Measurements from ENCODE around the gene LOC128125822.

The LOC128125822 gene

DNA sequence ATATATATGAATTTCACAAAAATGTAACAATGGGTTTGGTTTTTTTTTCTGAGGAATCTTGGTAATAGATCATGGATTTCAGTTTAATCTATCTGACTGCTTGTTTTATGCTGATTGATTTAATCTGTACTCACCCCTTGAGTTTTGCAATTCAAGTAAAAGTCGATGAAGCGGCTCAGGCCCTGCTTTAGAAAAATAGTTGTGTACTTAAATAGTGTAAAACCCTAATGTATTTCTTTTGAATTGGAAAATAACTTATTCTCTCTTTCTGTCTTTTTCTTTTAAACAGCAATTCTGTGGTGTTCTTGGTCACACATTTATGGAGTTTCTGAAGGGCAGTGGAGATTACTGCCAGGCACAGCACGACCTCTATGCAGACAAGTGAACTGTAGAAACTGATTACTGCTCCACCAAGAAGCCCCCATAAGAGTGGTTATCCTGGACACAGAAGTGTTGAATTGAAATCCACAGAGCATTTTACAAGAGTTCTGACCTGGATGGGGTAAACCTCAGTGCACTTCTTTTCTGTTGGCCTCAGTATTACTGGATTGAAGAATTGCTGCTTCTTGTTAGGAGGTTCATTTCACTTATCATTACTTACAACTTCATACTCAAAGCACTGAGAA lies 4.0 kb downstream of the LOC128125822 start:
- TF ChIP-seq POLR2A (IDR thresholded peaks at IDR 0.05) (no peak), POLR2AphosphoS5 (IDR thresholded peaks at IDR 0.05) (no peak)
- TF ChIP-seq, protein P1, sequence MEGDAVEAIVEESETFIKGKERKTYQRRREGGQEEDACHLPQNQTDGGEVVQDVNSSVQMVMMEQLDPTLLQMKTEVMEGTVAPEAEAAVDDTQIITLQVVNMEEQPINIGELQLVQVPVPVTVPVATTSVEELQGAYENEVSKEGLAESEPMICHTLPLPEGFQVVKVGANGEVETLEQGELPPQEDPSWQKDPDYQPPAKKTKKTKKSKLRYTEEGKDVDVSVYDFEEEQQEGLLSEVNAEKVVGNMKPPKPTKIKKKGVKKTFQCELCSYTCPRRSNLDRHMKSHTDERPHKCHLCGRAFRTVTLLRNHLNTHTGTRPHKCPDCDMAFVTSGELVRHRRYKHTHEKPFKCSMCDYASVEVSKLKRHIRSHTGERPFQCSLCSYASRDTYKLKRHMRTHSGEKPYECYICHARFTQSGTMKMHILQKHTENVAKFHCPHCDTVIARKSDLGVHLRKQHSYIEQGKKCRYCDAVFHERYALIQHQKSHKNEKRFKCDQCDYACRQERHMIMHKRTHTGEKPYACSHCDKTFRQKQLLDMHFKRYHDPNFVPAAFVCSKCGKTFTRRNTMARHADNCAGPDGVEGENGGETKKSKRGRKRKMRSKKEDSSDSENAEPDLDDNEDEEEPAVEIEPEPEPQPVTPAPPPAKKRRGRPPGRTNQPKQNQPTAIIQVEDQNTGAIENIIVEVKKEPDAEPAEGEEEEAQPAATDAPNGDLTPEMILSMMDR (IDR thresholded peaks at IDR 0.05): no peak
- Histone ChIP-seq H3K9me3 (no peaks in the 10 kb centered on the region), H3K4me3 (no peak overlapping the region), H3K27ac (no peak overlapping the region), H3K36me3 (peaks cover 6% of the 10 kb centered on the region), H3K4me1 (no peaks in the 10 kb centered on the region), H3K27me3 (no peaks in the 10 kb centered on the region)
- DNase-seq (ENCODE audit: low spot score in 2 of 2): no peak
- intact Hi-C loops (cut with DNase I; ENCODE audit: low total_unique reads): no loop called here

DNA sequence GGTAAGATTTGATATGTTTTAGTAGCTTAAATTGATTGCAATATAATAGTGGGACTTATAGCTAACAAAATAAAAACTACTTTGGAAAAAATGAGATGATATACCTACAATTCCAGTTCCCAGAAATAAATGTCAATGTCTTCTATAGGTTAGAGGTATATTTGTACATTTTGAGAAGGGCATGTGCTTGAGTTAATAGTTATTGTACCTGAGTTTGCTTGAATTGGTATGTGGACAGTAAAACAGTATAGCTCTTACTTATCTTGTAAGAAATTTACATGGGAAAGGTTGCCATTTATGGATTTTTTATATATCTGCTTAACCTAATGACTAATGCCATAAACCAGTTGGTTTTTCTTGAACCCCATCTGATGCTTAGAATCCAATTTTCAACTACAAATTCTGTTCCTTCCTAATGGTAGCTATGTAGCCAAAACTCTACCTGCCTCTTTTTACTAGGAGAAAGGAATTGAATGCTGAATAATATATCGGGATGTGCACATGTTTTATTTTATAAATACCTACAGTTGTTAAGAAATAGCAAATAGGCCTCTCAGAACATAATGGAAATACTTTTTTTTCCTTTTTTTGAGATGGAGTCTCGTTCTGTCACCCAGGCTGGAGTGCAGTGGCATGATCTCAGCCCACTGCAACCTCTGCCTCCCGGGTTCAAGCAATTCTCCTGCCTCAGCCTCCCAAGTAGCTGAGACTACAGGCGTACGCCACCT lies 4.9 kb downstream of the LOC128125822 start:
- peaks cover 6% of the 10 kb centered on the region for H3K36me3 ChIP-seq

DNA sequence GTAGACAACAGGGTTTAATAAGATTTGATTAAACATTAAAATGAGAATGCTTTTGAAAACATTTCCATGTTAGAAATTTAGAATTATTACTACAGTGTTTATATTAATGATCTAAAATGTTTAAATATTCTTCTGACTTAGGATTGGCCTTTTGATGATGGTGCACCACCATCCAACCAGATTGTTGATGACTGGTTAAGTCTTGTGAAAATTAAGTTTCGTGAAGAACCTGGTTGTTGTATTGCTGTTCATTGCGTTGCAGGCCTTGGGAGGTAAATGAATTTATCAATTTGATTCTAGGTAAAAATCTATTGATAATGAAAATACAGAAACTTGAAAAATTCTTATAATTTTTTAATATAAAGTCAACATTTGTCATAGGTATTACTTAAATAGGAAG lies 6.5 kb downstream of the LOC128125822 start:
- intact Hi-C loops (cut with DNase I; ENCODE audit: low total_unique reads): no loop called here
- TF ChIP-seq POLR2A (IDR thresholded peaks at IDR 0.05) (no peak), POLR2AphosphoS5 (IDR thresholded peaks at IDR 0.05) (no peak)
- TF ChIP-seq, protein P1 (IDR thresholded peaks at IDR 0.05): no peak
- Histone ChIP-seq H3K36me3 (peaks cover 6% of the 10 kb centered on the region), H3K9me3 (no peaks in the 10 kb centered on the region), H3K27me3 (no peaks in the 10 kb centered on the region), H3K4me1 (no peaks in the 10 kb centered on the region), H3K4me3 (no peak overlapping the region), H3K27ac (no peak overlapping the region)
- DNase-seq (ENCODE audit: low spot score in 2 of 2): no peak

More for the DNA sequence above, 4.9 kb downstream of the LOC128125822 start:
- TF ChIP-seq, protein P1 (IDR thresholded peaks at IDR 0.05): no peak
- TF ChIP-seq POLR2A (IDR thresholded peaks at IDR 0.05) (no peak), POLR2AphosphoS5 (IDR thresholded peaks at IDR 0.05) (no peak)
- intact Hi-C loops (cut with DNase I; ENCODE audit: low total_unique reads): no loop called here
- H3K27ac ChIP-seq: no peak overlapping the region
- H3K27me3 ChIP-seq: no peaks in the 10 kb centered on the region
- no peaks in the 10 kb centered on the region for H3K4me1 ChIP-seq
- no peak overlapping the region for H3K4me3 ChIP-seq
- no peak for DNase-seq (ENCODE audit: low spot score in 2 of 2)
- no peaks in the 10 kb centered on the region for H3K9me3 ChIP-seq

DNA sequence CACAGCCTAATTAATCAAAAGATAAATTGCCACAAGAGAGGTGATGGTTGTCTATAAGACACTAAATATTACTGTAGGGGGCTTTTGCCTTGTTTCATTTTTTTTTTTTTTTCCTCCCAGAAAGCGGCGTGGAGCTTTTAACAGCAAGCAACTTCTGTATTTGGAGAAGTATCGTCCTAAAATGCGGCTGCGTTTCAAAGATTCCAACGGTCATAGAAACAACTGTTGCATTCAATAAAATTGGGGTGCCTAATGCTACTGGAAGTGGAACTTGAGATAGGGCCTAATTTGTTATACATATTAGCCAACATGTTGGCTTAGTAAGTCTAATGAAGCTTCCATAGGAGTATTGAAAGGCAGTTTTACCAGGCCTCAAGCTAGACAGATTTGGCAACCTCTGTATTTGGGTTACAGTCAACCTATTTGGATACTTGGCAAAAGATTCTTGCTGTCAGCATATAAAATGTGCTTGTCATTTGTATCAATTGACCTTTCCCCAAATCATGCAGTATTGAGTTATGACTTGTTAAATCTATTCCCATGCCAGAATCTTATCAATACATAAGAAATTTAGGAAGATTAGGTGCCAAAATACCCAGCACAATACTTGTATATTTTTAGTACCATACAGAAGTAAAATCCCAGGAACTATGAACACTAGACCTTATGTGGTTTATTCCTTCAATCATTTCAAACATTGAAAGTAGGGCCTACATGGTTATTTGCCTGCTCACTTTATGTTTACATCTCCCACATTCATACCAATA lies 7.8 kb downstream of the LOC128125822 start:
- Histone ChIP-seq H3K4me3 (no peak overlapping the region), H3K27ac (no peak overlapping the region), H3K27me3 (no peaks in the 10 kb centered on the region), H3K9me3 (no peaks in the 10 kb centered on the region), H3K4me1 (no peaks in the 10 kb centered on the region), H3K36me3 (peaks cover 6% of the 10 kb centered on the region)
- intact Hi-C loops (cut with DNase I; ENCODE audit: low total_unique reads): no loop called here
- DNase-seq (ENCODE audit: low spot score in 2 of 2): no peak
- TF ChIP-seq, protein P1 (IDR thresholded peaks at IDR 0.05): no peak
- TF ChIP-seq POLR2AphosphoS5 (IDR thresholded peaks at IDR 0.05): no peak
- TF ChIP-seq POLR2A (IDR thresholded peaks at IDR 0.05): no peak

DNA sequence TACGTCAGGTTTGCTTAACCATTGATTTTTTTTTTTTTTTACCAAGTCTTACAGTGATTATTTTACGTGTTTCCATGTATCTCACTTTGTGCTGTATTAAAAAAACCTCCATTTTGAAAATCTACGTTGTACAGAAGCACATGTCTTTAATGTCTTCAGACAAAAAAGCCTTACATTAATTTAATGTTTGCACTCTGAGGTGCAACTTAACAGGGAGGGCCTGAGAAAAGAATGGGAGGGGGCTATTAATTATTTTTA lies 8.4 kb downstream of the LOC128125822 start:
- intact Hi-C loops (cut with DNase I; ENCODE audit: low total_unique reads): no loop called here
- TF ChIP-seq POLR2AphosphoS5 (IDR thresholded peaks at IDR 0.05) (no peak), POLR2A (IDR thresholded peaks at IDR 0.05) (no peak)
- TF ChIP-seq, protein P1 (IDR thresholded peaks at IDR 0.05): no peak
- Histone ChIP-seq H3K36me3 (peaks cover 6% of the 10 kb centered on the region), H3K4me3 (no peak overlapping the region), H3K9me3 (no peaks in the 10 kb centered on the region), H3K27me3 (no peaks in the 10 kb centered on the region), H3K27ac (no peak overlapping the region), H3K4me1 (no peaks in the 10 kb centered on the region)
- no peak for DNase-seq (ENCODE audit: low spot score in 2 of 2)
